H9 (cell line): ENCODE measurements around the gene TP53BP2. TPM values are rescaled to one million over a fixed set of nuclear protein-coding genes. Genes with fewer than 3 reads are reported as not detected.

Source experiments
- DNase-seq: peaks from one replicate; pipeline ENCODE4 v3.0.0-alpha.2; 2017
- H2AFZ ChIP-seq: one replicate; pipeline ENCODE4 v1.6.1; 2013; ENCODE audit warnings: mild to moderate bottlenecking, low read length, control low read depth, moderate library complexity
- H2AK5ac ChIP-seq: 2 replicates; pipeline ENCODE4 v1.6.1; 2013; ENCODE audit warnings: low read length, control low read depth, mixed read lengths; ENCODE audit not compliant: insufficient read length
- H2BK120ac ChIP-seq: one replicate; pipeline ENCODE4 v1.6.1; 2013; ENCODE audit warnings: low read depth, mild to moderate bottlenecking, low read length, control low read depth, inconsistent platforms; ENCODE audit not compliant: poor library complexity, severe bottlenecking
- H2BK12ac ChIP-seq: 2 replicates; pipeline ENCODE4 v1.6.1; 2013; ENCODE audit warnings: low read length, control low read depth, mixed read lengths, low read depth; ENCODE audit not compliant: insufficient read length
- H2BK15ac ChIP-seq: 2 replicates; pipeline ENCODE4 v1.6.1; 2013; ENCODE audit warnings: low read depth, low read length, control low read depth
- H2BK20ac ChIP-seq: one replicate; pipeline ENCODE4 v1.6.1; 2013; ENCODE audit warnings: low read depth, mild to moderate bottlenecking, low read length, control low read depth, inconsistent platforms; ENCODE audit not compliant: poor library complexity, severe bottlenecking
- H2BK5ac ChIP-seq: 2 replicates; pipeline ENCODE4 v1.6.1; 2013; ENCODE audit warnings: low read length, control low read depth, mixed read lengths; ENCODE audit not compliant: insufficient read length
- H3K14ac ChIP-seq: 2 replicates; pipeline ENCODE4 v1.6.1; 2013; ENCODE audit warnings: low read length, control low read depth; ENCODE audit not compliant: insufficient read depth
- H3K18ac ChIP-seq: 2 replicates; pipeline ENCODE4 v1.6.1; 2013; ENCODE audit warnings: low read depth, mild to moderate bottlenecking, mixed read lengths, low read length, control low read depth; ENCODE audit not compliant: insufficient read length
- H3K23ac ChIP-seq: 2 replicates; pipeline ENCODE4 v1.6.1; 2013; ENCODE audit warnings: low read length, control low read depth, mixed read lengths, low read depth; ENCODE audit not compliant: insufficient read length
- H3K23me2 ChIP-seq: 2 replicates; pipeline ENCODE4 v1.6.1; 2013; ENCODE audit warnings: low read depth, mild to moderate bottlenecking, mixed read lengths, low read length, control low read depth; ENCODE audit not compliant: insufficient read length, poor library complexity, severe bottlenecking
- H3K27ac ChIP-seq: 2 replicates; pipeline ENCODE4 v1.5.1; 2013; ENCODE audit warnings: low read length, control low read depth, mixed read lengths, low read depth; ENCODE audit not compliant: insufficient read length
- H3K27me3 ChIP-seq: 2 replicates; pipeline ENCODE4 v1.6.1; 2013; ENCODE audit warnings: low read length, control low read depth, inconsistent platforms; ENCODE audit not compliant: insufficient read depth
- H3K4ac ChIP-seq: 2 replicates; pipeline ENCODE4 v1.6.1; 2013; ENCODE audit warnings: low read depth, mild to moderate bottlenecking, control low read depth, inconsistent platforms, low read length, moderate library complexity
- H3K4me1 ChIP-seq: 2 replicates; pipeline ENCODE4 v1.6.1; 2013; ENCODE audit warnings: low read length, control low read depth, inconsistent platforms; ENCODE audit not compliant: insufficient read depth
- H3K4me2 ChIP-seq: 2 replicates; pipeline ENCODE4 v1.6.1; 2013; ENCODE audit warnings: low read length, control low read depth, mixed read lengths; ENCODE audit not compliant: insufficient read length, insufficient read depth
- H3K56ac ChIP-seq: 2 replicates; pipeline ENCODE4 v1.6.1; 2013; ENCODE audit warnings: low read depth, mild to moderate bottlenecking, mixed read lengths, low read length, control low read depth; ENCODE audit not compliant: insufficient read length
- H3K79me1 ChIP-seq: 2 replicates; pipeline ENCODE4 v1.6.1; 2013; ENCODE audit warnings: low read depth, mild to moderate bottlenecking, moderate library complexity, low read length, control low read depth, inconsistent platforms; ENCODE audit not compliant: insufficient read depth, poor library complexity, severe bottlenecking
- H3K79me2 ChIP-seq: 2 replicates; pipeline ENCODE4 v1.6.1; 2013; ENCODE audit warnings: low read length, control low read depth, inconsistent platforms; ENCODE audit not compliant: insufficient read depth
- H3K9ac ChIP-seq: 2 replicates; pipeline ENCODE4 v1.6.1; 2013; ENCODE audit warnings: low read length, control low read depth, mixed read lengths; ENCODE audit not compliant: insufficient read length; ENCODE audit errors: extremely low read depth
- H3K9me3 ChIP-seq: one replicate; pipeline ENCODE4 v1.6.1; 2013; ENCODE audit warnings: low read depth, low read length, inconsistent platforms; ENCODE audit not compliant: control insufficient read depth
- H3T11ph ChIP-seq: one replicate; pipeline ENCODE4 v1.6.1; 2013; ENCODE audit warnings: mild to moderate bottlenecking, low read length, control low read depth, inconsistent platforms
- H4K20me1 ChIP-seq: one replicate; pipeline ENCODE4 v1.6.1; 2013; ENCODE audit not compliant: control insufficient read depth, insufficient read length, insufficient read depth
- H4K5ac ChIP-seq: 2 replicates; pipeline ENCODE4 v1.6.1; 2013; ENCODE audit warnings: low read depth, mild to moderate bottlenecking, mixed read lengths, low read length, control low read depth; ENCODE audit not compliant: insufficient read length
- H4K8ac ChIP-seq: replicated peaks from 2 replicates; pipeline ENCODE4 v1.6.1; 2013; ENCODE audit warnings: low read length, control low read depth, mixed read lengths, low read depth; ENCODE audit not compliant: insufficient read length
- H4K91ac ChIP-seq: 2 replicates; pipeline ENCODE4 v1.6.1; 2013; ENCODE audit warnings: low read depth, mild to moderate bottlenecking, moderate library complexity, mixed read lengths, low read length, control low read depth; ENCODE audit not compliant: insufficient read length
- H3K27ac Mint-ChIP-seq, 3 experiments: 2 replicates in 2 of 3; 3 replicates in 1 of 3; pipeline ENCODE4 v1.8.0; 2020 to 2021; ENCODE audit warnings: mixed read lengths in 3 of 3, mild to moderate bottlenecking in 1 of 3, moderate library complexity in 1 of 3
- H3K27me3 Mint-ChIP-seq: 2 replicates; pipeline ENCODE4 v1.8.0; 2021; ENCODE audit warnings: low read depth, mild to moderate bottlenecking, moderate library complexity, mixed read lengths
- H3K36me3 Mint-ChIP-seq, 3 experiments: 2 replicates in 2 of 3; 3 replicates in 1 of 3; pipeline ENCODE4 v1.8.0; 2020 to 2021; ENCODE audit warnings: low read depth in 3 of 3, mixed read lengths in 3 of 3; ENCODE audit not compliant: insufficient read depth in 1 of 3
- H3K4me1 Mint-ChIP-seq, 2 experiments: 2 replicates each; pipeline ENCODE4 v1.8.0; 2020; ENCODE audit warnings: mixed read lengths in 2 of 2
- H3K4me3 Mint-ChIP-seq, 2 experiments: 2 replicates in 1 of 2; 3 replicates in 1 of 2; pipeline ENCODE4 v1.8.0; 2020 to 2021; ENCODE audit warnings: mild to moderate bottlenecking in 2 of 2, mixed read lengths in 2 of 2, moderate library complexity in 1 of 2
- H3K9me3 Mint-ChIP-seq, 2 experiments: 2 replicates in 1 of 2; 3 replicates in 1 of 2; pipeline ENCODE4 v1.8.0; 2020; ENCODE audit warnings: mild to moderate bottlenecking in 2 of 2, mixed read lengths in 2 of 2, moderate library complexity in 1 of 2
- WGBS: extraction: QIAGEN DNeasy Blood & Tissue Kit; methylation state at CpG from one replicate; pipeline ENCODE4 v1.1.7; 2013; ENCODE audit warnings: missing lambda C conversion rate, low lambda C conversion rate, mixed read lengths; ENCODE audit not compliant: insufficient read length; ENCODE audit errors: extremely low coverage; 5-methylcytosine and 5-hydroxymethylcytosine counted together
- total RNA-seq: library from RNA; stranded (reverse); gene quantifications from 2 replicates; pipeline ENCODE4 v1.2.1, GENCODE V29; 2021
- TF ChIP-seq, protein P1 (sequence below): fragments of 200-600 bp; sonication (generic); conservative IDR thresholded peaks from 3 replicates; pipeline ENCODE4 v1.8.0; 2021; ENCODE audit warnings: antibody characterized with exemption, mild to moderate bottlenecking

The TP53BP2 gene
- total RNA-seq, 1 experiment from 2014 or later = 49.7 TPM

DNA sequence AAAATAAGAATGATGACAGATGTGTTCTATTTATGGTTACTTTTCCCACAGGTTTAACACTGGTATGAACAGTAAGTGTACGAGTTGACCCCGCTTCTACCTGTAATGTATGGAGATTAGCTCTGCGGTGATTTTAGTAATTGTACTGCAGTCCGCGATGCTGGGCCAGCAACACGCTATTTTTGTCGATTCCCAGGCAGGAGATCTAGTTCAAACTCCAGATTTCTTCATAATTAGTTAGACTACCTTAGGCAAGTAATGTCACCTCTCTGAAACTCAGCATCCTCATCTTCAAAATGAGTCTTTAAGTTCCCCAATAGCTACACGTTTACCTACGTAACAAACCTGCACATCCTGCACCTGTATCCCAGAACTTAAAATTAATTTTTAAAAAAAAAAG, 21.5 kb downstream of the TP53BP2 start:
- H4K5ac ChIP-seq = no peak overlapping the region
- no peak overlapping the region for H3K4me3 Mint-ChIP-seq
- H3K27ac Mint-ChIP-seq = no peak overlapping the region
- H3K79me1 ChIP-seq = peaks cover 7% of the 10 kb centered on the region
- no peak overlapping the region for H3K14ac ChIP-seq
- H2BK12ac ChIP-seq = no peak overlapping the region
- H4K8ac ChIP-seq = no peak overlapping the region
- no peak overlapping the region for H2BK5ac ChIP-seq
- H4K91ac ChIP-seq = no peak overlapping the region
- DNase-seq = no peak
- H3K9me3 ChIP-seq = no peaks in the 10 kb centered on the region
- H3K23me2 ChIP-seq = no peaks in the 10 kb centered on the region
- H2BK120ac ChIP-seq = no peak overlapping the region
- no peak overlapping the region for H2BK15ac ChIP-seq
- H3K27ac ChIP-seq = no peak overlapping the region
- H2AFZ ChIP-seq = no peak overlapping the region
- no peak overlapping the region for H3K18ac ChIP-seq
- H3K23ac ChIP-seq = no peak overlapping the region
- no peak overlapping the region for H3K4me2 ChIP-seq
- H3K4ac ChIP-seq = no peak overlapping the region
- H3K79me2 ChIP-seq = peaks cover 21% of the 10 kb centered on the region; the same call in 1 of the 2 replicates
- H3K56ac ChIP-seq = no peak overlapping the region
- H4K20me1 ChIP-seq = no peaks in the 10 kb centered on the region
- no peaks in the 10 kb centered on the region for H3K27me3 Mint-ChIP-seq
- WGBS = no CpG with 5 or more reads among the region's 9 CpGs
- H3K27me3 ChIP-seq = no peaks in the 10 kb centered on the region
- H2BK20ac ChIP-seq = no peak overlapping the region
- H3T11ph ChIP-seq = no peak overlapping the region
- no peaks in the 10 kb centered on the region for H3K9me3 Mint-ChIP-seq
- peaks cover 10 to 27% (median 21%) of the 10 kb centered on the region in 3 experiments; a peak in 6 of 7 replicates for H3K36me3 Mint-ChIP-seq
- no peak overlapping the region for H3K9ac ChIP-seq
- TF ChIP-seq, protein P1, sequence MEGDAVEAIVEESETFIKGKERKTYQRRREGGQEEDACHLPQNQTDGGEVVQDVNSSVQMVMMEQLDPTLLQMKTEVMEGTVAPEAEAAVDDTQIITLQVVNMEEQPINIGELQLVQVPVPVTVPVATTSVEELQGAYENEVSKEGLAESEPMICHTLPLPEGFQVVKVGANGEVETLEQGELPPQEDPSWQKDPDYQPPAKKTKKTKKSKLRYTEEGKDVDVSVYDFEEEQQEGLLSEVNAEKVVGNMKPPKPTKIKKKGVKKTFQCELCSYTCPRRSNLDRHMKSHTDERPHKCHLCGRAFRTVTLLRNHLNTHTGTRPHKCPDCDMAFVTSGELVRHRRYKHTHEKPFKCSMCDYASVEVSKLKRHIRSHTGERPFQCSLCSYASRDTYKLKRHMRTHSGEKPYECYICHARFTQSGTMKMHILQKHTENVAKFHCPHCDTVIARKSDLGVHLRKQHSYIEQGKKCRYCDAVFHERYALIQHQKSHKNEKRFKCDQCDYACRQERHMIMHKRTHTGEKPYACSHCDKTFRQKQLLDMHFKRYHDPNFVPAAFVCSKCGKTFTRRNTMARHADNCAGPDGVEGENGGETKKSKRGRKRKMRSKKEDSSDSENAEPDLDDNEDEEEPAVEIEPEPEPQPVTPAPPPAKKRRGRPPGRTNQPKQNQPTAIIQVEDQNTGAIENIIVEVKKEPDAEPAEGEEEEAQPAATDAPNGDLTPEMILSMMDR = no peak
- no peak overlapping the region for H2AK5ac ChIP-seq
- H3K4me1 ChIP-seq = peaks cover 5% of the 10 kb centered on the region; the same call in 1 of the 2 replicates
- H3K4me1 Mint-ChIP-seq = peaks cover 47 to 54% of the 10 kb centered on the region in 2 experiments
